HG03175 (cell line): ENCODE results near the gene KRT36.

Source experiments
- ATAC-seq: cut with Tn5 transposase; IDR thresholded peaks from one replicate; pipeline ENCODE4 v1.9.1; 2021; ENCODE audit warnings: mild to moderate bottlenecking, moderate library complexity; ENCODE audit not compliant: unreplicated experiment

Gene KRT36

DNA sequence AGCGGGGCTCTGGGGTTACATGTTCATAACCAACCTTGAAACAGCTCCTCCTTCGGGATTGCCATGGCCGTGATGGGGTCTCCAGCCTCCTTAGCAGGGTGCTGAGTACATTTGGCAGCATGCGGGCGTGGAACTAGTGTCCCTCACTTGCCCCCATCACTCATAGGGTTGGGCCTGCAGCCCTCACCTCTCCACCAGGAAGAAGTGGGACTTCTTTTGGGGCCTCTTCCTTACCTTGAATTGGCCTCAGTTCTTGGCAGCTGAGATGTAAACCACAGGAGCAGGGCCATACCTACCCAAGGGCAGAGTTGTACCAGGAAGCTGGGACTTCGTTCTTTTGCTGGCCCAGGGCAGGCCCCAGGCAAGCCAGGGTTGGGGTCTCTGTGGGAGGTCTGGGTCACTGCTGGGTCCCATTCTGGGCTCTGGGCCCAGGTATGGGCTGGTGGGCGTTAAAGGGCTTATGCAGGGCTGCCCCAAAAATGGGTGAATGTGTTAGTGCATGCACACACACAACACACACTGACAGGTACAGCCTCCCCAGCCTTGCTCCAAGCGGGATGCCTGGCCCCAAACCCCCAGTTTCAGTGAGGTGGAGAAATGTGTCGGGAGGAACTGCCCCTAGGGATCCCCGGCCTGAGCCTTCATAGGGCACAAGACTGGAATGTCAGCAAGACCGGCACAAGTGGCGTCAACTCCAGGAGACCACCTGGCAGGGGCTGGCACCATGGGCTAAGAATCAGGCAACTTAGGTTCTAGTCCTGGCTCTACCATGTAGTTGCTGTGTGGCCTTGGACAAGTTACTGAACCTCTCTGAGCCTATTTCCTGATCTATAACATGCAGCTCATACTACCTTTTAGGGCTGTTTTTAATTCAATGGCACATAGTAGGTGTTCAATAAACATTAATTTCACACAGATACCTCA, 32.9 kb upstream of the KRT36 start:
- no peak for ATAC-seq

DNA sequence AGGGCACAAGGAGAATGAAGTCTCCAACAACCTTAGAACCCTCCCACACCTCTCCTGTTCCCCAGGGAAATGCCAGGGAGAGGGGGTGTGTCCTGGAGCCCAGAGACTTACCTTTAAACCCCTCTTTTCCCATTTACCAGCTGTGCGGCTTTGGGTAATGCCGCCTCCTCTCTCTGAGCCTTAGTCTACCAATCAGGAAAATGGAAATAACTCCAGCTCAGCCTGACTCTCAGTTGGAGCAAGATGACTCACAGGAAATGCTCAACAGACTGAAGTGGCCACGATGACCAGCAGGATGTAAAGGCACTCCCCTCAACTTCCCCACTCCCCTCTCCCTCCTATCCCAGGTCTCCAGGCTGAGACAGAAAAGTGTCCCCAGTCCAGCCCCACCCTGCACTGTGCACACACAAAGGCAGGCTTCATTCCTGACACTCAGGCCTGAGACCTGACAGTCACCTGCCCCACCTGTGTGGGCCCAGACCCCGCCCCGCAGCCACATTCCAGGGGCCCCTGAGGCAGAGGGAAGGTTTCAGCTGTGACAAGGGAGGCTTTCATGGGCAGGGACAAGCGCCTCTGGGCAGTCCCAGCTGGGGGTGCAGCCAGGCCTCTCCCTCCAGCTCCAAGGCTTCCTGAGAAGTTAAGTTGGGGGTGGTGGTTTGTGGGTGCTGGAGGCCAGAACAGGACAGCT, 32.0 kb upstream of the KRT36 start:
- ATAC-seq: no peak

DNA sequence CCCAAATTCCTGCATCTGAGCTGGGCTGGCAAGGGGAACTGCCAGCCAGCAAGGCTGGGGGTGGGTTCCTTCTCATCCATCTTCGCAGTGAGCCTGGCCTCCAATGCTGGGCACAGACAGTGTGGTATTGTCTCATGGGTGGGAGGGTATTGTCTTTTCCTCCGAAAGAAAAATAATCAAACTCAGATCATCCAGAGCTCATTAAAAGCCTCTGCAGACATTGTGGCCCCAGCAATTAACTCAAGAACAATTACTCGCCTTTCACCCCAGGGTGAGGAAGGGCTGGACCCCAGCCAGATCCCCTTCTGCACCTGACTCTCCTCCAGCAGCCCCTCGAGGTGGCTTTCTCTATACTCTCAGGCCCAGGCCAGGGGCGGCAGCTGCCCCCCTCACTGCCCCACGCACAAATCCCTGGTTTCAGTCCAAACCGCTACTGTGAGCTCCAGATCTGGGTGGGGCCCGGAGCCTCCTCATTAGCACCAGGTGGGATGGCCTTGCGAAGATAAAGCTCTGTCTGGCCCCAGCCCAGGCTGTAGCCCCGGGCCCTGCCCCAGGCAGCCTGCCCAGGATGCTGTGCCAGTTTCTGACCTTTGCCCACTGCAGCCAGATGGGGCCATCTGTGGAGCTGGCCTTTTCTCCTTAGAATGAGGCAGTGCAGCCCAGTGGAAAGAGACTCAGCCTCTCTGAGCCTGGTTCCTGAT, 31.3 kb upstream of the KRT36 start:
- no peak for ATAC-seq

DNA sequence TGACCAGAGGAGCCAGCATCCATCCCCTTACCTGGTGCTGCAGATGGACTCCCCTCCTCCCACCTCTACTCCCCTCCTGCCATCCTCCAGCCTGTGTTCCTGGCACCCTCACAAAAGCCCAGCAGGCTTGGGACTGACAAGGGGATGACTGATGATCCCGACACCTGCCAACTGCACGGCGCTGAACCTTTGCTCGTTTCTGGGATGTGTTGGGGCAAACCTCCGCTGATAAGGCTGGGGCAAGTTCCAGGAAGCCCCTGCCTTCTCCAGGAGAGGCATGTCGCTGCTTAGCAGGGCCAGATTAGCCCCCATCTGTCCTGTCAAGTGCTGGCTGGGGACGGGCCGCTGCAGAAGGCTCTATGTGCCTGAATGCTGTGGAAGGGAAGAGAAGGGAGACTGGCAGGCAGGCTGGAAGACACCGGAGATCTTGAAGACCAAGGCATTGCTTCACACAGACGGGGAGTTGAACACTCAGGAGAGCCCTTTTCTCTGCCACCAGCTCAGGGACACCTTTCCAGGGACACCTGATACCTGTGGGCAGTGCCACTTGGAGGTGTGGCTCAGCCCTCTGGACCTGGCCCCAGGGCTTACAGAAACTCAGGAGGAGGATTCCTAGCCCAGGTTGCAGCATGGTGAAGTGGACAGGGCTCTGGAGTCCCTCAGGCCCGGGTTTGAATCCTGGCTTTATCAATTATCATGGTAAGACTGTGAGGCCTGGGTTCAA, 30.0 kb upstream of the KRT36 start:
- no peak for ATAC-seq

DNA sequence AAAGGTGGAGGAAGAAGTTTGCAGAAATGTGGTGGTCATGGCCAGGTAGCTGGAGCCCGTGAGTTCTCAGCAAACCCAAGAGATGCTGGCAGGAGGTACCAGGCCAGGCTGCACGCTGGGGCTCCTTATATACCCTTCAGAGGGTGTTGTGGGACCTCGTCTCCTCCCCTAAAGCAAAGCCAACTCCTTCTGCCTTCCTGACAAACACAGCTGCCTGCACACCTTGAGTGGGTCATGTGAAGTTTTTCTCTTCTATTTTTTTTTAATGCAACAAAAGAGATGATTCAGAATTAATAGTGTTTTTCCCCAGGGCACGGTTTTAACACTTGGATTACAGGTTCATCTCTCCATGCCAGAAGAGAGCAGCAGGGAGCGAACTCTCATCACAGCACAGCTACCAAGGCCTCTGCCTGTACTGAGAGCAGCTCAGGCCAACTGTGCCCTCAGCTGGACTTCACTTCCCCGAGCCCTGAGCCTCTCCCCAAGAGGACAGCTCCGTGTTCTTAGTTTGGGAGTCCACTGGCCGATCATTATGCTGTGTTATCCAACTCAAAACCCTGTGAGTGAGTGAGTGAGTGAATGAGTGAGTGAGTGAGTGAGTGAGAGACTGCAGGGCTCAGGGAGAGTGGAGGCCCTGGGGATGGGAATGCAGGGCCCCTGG, 29.2 kb upstream of the KRT36 start, which contains the start of gene KRT15:
KRT15 (minus strand) TSS at position 102 of the 661 bp plus-strand sequence; CDS start at position 39, 63 bp downstream.
- no peak for ATAC-seq

DNA sequence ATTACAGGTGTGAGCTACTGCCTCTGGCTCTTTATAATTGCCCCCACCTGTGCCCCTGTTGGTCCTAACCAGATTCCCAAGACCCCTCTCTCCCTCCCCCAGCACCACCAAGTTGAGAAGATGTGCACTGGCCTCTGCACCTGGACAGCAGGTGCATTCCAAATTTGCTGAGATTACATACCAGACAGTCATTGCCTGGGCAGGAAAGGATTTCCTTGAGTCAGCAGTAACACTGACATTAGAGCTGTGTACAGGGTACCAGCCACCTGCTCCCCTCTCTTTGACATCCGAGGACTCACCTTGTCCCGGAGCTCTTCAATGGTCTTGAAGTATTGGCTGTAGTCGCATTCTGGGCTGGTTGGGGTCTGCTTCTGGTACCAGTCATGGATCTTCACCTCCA, 28.3 kb upstream of the KRT36 start:
- ATAC-seq: no peak

DNA sequence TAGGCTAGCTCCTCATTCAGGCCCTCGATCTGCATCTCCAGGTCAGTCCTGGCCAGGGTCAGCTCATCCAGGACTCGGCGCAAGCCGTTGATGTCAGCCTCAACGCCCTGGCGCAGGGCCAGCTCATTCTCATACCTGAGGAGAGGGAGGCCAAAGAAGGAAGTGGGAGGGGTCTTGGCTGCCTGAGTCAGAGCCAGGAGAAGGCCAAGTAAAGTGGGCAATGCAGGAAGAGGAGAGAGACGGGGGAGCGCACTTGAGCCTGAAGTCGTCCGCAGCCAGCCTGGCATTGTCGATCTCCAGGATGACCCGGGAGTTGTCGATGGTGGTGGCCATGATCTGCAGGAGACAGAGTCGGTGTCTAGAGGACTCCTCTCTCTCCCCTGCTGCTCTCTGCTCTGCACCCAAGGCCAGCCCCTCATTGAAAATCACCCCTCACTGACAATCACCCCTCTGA, 27.1 kb upstream of the KRT36 start:
- no peak for ATAC-seq

DNA sequence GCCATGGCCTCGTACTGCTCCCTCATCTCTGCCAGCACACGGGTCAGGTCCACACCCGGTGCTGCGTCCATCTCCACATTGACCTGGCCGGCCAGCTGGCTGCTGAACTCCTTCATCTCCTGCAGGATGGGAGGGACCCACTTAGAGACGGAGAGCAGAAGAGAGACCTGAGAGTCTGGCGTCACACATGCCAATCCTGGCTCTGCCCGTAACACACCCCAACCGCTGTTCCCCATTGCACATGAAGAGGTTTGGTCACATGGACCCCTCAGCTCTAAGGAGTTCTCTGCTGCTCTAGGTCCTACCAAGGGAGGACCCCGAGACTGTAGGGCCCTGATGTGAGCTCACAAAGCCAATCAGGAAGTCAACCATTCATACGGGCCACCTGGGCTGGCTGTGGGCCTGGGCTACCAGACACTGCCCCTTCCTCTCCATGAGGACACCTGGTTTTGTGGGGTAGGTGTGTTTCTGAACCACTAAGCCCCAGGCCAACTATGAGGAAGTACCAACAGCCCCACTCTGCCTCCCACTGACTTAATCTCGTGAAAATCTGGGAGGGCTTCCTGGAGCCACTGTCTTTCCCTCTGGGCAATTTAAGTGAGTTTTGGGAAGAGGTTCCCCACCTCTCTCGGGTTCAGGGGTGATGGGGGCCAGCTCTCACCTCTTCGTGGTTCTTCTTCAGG, 26.6 kb upstream of the KRT36 start:
- no peak for ATAC-seq

DNA sequence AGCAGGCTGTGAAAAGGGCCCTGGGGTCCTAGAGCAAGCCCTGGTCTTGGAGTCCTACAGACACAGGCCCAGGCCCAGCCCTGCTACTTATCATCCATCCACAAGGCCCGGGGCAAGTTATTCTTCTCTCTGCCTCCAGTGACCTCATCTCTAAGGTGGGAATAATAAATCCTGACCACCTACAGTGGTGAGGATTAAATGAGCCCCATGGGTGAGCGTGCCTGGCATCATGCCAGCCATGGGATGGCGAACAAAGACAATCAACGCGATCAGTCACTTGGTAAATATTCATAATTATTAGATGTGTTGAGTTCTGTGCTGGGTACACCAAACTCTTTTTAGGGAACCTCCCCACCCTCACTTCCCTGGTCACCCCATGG, 23.4 kb upstream of the KRT36 start:
- ATAC-seq: no peak

DNA sequence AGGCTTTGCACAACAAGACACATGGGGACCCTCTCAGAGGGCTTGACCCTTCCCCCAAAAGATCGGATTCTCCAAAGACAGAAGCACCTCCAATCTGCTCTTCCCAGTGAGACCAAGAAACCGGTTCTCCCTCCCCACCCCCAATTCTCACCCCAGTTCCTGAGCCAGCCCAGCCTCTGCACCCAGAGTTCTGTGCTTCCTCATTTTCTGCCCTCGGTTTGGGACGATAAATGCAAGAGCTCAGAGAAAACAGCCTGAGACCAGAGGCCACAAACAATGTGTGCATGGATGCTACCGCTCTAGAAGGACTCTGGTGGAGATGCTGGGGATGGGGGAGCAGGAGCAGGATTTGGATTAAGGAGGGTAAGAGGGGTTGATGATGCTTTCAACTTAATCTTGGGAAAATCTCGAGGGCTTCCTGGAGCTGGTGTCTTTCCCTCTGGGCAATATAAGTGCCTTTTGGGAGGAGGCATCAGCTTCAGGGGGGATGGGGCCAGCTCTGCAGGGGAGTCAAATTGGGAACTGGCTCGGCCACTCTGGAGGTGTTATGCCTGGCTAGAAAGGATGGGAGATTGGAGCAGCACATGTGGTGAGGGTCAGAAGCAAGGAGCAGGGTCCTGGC, 22.9 kb upstream of the KRT36 start:
- ATAC-seq: no peak

DNA sequence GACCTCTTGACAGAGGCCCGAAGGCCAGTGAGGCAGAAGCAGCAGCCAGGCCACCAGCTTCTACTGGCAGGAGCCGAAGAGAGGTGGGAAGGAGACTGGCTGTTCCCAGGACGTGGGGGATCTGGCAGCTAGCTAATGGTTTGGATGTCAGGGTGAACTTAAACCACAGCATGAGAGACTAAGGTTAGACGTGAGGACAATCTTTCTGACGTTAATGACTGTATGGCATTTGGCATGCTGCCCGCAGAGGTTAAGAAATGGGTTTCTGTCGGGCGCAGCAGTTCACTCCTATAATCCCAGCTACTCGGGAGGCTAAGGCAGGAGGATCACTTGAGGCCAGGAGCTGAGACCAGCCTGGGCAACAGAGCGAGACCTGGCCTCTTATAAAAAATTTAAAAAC, 22.0 kb upstream of the KRT36 start:
- no peak for ATAC-seq

DNA sequence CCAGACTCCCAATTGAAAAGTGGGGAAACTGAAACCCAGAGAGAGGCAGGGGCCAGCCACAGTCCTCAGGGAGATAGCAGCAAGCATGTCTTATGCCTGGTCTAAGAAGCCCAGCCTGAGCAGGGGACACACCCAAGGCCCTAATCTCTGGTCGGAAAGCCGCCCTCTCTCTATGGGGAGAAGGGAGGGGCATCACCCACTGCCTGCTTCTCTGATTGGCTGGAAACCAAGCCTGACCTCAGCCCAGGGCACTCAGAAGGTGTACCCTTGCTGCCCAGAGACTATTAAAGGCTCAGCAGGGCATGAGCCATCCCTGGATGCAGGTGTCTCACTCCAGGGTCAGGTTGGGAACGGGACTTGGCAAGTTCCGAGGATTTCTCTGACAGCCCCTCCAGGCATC, 21.4 kb upstream of the KRT36 start:
- no peak for ATAC-seq

DNA sequence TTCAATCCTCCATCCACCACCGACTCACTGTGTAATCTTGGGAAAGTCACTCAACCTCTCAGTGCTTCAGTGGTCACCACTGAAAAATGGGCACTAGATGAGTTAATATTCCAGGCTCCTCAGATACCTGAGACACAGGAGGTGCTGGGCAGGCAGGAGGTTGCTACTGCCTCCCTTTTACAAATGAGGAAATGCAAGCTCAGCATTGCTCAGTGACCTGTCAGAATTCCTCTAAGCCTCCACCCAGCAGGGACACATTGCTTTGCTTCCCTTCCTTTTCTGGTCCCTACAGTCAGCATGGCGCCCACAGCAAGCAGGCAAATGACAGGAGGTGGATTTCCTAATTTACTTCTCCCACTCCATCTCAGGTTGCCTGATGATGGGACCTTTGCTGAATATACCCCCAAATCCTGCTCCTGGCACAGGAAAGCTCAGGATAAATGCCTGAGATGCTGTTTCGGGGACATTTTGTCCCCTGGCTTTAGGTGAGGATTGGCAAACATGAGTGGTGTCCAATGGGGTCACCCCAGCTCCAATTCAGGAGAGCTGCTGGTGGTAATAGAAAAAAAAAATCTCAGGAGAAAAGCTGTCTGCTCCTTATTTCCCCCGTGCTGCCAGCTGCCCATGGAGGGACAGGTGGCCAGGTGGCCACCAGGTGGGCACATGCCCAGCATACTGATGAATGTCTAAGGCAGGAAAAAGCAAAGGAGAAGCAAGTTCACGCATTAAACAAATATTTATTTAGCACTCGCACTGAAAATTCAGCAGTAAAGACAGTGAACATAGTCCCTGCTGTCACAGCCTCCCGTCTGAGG, 20.7 kb upstream of the KRT36 start:
- no peak for ATAC-seq

DNA sequence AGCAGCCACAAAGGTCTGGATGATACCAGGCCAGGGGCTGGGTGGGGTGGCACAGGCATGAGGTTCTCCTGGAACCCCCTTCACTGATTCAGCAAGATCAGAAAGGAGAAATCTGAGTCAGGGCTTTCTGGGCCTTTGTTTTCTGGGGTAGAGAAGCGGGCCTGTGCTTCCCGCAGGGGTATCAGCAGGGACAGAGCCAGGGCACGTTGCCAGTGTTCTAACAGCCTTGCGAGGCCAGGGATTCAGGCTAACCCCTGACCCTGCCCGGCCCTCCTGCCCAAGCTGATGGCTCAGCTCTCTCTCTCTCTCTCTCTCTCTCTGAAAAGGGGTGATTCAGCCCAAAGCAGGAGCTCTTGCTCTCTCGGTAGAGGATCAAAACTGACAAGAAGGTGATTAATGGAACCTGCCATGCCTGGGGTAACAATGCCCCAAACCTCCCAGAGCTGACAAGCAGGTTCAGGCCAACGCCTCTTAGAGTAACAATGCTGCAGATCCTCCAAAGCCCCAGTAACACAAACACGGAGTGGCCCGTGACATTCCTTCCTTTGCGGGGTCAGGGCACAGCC, 17.7 kb upstream of the KRT36 start:
- ATAC-seq: no peak

DNA sequence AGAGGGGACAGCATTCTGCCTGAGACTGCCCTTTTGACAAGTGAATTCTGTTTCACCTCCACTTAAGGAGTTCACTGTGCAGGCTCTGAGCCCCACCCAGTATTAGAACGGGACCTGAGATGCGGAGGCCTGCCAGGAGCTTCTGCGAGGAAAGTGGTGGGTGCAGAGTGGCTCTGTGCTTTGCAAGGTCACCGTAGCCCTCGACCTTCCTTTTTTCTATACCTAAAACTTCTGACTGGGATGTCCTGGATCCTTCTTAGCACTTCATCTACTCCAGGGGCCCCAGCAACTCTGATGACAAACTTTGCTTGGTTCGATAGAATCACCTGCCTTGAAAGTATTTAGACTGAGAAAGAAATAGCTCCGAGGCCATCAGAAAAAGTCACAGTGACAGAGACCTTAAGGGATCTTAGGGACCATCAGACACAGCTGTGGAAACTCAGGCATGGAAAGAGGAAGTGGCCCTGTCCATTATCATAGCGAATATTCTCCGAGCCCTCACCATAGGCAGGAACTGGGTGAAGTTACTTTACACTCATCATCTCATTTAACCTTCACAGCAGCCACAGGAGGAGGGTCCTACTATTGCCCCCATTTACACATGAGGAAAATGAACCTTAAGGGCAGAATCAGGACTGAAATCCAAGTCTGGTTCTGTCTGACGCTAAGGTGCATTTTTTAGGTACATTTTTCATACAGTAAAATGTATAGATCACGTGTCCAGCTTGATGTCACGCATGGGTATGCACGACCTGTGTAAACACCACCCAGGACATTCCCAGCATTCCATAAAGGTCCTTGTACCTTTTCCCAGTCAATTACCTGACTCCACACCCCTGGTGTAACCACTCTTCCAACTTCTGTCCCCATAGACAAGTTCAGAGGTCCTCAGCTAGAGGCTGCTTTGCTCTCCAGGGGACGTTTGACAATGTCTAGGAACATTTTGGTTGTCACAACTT, 16.4 kb upstream of the KRT36 start:
- no peak for ATAC-seq

DNA sequence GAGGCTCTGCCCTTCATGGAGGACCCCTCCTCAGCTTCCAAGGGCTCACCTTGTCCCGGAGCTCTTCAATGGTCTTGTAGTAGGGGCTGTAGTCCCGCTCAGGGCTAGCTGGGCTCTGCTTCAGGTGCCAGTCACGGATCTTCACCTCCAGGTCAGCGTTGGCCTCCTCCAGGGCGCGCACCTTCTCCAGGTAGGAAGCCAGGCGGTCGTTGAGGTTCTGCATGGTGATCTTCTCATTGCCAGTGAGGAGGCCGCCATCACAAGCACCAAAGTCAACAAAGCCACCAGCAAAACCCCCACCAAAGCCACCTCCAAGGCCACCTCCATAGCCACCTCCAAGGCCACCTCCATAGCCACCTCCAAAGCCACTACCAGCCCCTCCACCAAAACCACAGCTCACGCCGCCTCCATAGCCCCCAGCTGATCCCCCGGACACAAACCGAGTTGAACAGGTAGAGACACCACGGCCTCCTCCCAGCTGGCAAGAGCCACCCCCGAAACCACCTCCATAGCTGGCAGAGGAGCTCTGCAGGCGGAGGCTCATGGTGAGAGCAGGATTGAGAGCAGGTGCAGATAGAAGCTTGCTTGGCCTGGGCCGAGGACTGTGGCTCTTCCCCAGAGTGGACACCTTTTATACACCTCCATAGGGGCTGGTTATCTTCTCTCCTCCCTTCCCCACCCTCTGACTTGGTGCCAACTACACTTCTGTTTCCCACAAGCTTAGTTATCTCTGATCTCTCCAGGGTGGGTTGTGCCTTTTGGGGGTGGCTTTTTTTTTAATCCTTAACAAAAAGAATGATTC, 15.5 kb upstream of the KRT36 start, which contains the start of gene KRT13:
KRT13 (minus strand) TSS at position 606 of the 802 bp plus-strand sequence; CDS start at position 544, 62 bp downstream.
- no peak for ATAC-seq
